Nucleus accumbens (tissue), 56 donors: ENCODE results near the gene KRT16.
A peak's percentile ranks its signal among the peaks of the same experiment; 100 is the strongest.
"Not testable (repeated sequence)": the region's sequence is repeated elsewhere in the genome, so short reads cannot be mapped to it uniquely, and the experiment has no call there.

Source experiments
- DNase-seq, 56 donors: peaks; one replicate each; lab custom pipeline; 2025; lab: John Stamatoyannopoulos, UW

Gene KRT16

DNA sequence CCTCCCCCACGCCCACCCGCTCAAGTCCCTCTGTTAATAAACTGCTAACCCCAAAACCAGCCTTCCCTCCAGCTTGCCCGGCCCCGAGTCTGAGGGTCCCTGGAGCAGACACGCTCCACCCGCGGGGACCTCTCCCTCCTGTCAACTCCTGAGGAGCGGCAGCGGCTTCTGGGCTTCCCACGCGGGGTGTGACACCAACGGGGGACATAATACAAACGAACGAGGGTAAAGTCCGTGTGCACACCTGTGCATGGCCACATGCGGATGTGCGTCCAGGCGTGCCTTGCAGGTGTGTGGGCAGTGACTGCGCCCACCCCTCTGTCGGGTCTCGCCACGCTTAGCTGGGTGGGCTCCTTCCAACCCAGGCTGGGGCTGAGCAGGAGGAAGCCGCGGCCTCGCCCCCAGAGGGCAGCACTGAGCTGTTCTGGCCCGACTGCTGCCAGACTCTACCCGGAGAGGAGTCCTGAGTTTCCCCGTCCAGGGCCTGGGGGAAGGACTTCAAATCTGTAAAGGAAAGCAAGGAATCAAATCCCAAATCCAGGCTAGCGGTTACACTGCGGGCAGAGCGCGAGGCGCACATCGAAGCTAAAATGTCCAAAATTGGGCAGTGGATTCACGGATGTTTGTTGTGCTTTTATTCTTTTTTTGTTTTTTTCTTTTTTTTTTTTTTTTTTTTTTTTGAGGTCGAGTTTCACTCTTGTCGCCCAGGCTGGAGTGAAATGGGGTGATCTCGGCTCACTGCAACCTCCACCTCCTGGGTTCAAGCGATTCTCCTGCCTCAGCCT, 36.0 kb upstream of the KRT16 start:
- peak in 50 of 56 donors; percentile 10 to 85 (median 57) for DNase-seq

DNA sequence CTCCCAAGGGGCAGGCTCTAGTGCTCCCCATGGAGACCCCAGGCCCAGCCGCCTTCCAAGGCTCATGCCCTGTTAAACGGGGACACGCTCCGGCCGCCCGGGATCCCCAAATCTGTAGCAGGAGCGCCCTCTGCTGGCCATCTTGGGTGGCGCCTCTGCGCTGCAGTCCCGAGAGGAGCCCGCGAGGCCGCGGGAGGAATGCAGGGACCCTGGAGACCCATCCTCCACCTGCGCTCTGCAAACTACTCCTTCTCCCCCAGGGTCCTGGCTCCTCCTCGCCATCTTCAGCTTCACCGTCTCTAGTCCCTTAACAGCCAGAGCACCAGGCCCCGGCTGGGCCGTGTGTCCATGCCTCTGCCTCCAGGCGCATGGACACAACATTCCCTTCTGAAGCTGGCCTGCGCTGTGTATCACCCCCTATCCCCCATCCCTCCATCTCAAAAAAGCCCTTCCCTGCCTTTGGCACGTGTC, 35.4 kb upstream of the KRT16 start:
- DNase-seq = peak in 52 of 56 donors; percentile 26 to 94 (median 68)

DNA sequence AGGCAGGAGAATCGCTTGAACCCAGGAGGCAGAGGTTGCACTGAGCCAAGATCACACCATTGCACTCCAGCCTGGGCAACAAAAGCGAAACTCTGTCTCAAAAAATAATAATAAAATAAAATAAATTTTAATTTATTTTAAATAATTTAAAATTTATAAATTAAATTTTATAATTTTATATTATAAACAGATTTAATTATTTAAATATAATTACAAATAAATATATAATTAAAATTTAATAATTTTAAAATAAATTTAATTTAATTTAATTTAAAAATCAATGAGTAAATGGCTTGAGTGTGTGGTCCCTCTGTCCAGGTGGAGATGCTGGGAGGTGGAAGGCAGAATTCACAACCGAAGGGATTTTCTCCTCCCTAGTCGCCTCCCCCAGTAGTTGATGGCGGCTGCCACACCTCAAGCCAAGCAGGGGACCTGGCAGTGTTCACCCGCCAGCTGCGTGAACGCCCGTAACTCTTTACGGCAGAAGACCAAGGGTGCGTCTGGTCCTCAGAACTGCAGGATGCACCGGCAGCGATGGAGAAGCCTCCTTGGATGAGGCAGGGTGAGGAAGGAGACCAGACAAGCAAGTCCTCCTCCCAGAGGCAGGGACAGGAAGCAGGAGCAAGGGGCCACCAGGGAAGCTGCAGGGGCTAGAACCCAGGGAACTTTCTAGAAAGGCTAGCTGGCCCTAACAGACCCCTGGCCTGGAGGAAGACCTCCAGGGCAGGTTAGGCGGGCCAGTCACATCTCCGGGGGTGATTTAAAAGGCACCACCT, 34.7 kb upstream of the KRT16 start:
- no peak for DNase-seq

DNA sequence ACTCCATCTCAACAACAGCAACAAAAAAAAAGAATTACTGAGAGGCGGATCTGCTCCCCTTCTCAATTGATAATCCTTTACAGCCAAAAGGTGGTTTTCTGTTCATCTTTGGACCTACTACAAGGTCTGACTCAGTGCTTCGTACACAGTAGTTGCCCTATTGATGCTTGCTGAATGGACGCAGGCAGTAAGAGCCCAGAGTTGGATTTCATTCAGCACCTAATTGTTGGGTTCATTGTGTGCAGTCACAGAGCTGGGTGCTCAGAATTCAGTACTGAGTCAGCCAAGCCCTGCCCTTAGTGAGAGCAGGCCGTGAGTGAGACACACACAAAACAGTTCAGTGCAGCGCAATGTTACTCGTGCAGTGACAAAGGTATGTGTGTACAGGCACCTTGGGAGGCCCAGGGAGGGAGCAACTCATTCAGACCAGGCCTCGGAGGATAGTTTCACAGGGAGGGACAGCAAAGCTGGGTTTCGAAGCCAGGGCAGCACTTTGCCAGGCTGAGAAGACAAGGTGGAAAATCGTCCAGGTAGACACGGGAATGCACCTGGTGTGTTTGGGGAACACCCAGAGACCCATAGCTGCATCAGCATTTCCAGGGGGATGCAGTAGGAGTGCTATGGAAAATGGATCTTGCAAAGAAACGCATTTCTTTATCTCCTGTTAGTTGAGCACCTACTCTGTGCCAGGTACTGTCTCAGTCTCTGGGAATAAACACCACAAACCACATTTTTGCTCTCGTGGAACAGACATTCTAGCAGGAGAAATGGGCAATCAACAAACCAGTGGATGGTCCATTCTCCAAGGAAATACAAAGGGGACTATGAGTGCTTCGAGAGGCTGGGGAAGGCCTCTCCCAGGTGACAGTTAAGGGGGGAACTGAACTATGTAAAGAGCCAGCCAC, 29.9 kb upstream of the KRT16 start:
- peak in 1 of 56 donors; percentile 15 for DNase-seq

DNA sequence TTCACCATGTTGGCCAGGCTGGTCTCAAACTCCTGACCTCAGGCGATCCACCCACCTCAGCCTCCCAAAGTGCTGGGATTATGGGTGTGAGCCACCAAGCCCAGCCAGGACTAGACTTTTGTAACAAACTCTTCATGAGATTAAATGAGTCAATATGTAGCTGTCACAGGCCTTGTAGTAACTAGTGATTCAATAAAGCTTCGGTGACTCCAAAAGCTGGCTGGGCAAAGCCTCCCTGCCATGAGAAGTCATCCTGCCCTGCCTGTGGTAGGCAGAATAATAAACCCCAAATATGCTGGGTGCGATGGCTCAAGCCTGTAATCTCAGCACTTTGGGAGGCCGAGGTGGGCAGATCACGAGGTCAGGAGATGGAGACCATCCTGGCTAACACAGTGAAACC, 28.0 kb upstream of the KRT16 start:
- DNase-seq = not testable (repeated sequence)

DNA sequence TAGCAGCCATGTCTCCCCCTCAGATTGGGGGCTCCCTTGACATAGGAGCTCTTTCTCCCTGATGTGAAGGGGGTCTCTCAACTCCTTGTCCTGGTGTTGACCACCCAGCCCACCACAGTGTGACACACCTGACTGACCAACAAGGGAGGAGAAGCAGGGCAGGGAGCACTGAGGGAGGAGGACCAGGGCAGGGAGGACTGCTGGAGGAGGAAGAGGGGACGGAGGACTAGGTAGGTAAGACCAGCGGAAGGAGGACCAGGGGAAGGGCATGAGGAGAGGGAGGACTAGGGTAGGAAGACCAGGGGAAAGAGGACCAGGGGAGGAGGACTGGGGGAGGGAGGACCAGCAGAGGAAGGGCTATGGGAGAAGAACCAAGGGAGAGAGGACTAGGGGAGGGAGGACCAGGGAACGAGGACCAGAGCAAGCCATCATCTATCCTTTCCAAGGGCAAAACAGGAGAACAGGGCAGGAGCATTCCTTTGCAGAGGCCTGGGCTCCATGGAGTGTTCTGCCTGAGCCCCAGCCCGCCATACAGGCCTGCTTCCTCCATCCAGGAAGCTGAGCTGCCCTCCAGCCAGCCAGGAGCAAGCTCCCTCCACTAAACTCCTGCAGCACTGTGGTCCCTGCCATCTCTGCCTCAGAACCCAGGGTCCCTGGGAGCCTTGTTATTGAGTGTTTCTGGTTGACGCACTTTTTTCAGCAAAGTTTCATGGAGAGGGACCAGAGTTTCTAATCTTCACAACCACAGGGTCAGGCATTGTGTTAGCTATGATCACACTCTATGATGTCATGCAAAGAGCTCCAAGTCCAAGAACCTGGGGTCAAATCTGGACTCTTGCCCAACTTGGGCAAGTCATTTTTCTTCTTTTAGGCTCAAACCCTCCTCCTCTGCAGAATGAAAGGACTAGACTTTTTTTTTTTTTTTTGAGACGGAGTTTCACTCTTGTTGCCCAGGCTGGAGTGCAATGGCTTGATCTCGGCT, 27.2 kb upstream of the KRT16 start:
- no peak for DNase-seq

DNA sequence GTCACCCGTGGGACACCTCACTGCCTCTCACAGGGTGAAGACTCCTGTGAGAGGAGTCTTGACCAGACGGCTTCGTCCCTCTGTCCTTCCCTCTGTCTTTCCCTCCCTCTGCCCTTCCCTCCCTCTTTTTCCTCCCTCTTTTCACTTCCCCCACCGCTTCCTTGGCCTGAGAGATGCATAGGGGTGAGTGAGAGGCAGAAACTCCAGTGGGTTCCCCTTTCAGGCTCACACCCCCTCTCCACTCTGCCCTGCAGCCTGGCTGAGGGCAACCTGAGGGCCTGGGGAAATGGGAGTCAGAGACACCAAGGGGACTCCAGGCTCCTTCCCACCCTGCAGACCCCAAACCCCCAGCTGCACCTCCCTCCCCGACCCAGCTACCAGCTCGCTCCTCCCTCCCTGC, 26.4 kb upstream of the KRT16 start:
- no peak for DNase-seq

DNA sequence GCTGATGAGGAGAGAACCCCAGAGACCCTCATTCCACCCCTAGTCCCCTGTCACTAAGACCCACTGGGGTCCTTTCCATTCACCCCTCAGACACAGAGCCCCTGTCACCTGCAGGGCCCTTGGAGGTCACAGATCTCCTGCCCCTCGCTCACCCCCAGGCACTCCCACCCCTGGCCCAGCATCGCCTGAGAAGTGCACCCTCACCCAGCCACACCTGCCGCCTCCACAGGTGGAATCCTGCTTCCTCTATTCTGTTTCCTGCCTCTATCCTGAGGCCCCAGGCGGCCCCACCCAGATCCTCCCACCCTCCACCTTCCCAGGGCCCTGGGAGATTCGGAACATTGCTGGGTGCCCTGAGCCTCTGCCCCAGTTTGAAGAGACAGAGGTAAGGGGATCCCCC, 25.6 kb upstream of the KRT16 start:
- no peak for DNase-seq

DNA sequence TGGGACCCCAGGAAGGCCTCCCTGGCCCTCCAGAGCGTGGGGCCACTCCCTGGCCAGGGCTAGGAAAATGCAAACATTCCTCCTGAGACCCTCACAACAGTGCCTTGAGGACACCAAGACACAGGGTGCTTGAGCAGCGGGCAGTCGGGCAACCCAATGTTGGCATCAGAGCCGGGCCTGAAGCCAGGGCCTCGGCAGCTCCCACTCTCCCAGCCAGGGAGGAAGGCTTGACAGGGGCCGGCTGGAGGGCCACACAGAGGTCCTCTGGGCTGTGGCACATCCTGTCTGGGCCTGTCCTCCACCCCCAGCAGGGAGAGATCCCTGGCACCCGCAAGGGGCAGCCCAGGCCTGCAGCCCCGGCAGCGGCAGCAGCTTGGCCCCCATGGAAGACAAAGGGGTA, 24.1 kb upstream of the KRT16 start:
- no peak for DNase-seq

DNA sequence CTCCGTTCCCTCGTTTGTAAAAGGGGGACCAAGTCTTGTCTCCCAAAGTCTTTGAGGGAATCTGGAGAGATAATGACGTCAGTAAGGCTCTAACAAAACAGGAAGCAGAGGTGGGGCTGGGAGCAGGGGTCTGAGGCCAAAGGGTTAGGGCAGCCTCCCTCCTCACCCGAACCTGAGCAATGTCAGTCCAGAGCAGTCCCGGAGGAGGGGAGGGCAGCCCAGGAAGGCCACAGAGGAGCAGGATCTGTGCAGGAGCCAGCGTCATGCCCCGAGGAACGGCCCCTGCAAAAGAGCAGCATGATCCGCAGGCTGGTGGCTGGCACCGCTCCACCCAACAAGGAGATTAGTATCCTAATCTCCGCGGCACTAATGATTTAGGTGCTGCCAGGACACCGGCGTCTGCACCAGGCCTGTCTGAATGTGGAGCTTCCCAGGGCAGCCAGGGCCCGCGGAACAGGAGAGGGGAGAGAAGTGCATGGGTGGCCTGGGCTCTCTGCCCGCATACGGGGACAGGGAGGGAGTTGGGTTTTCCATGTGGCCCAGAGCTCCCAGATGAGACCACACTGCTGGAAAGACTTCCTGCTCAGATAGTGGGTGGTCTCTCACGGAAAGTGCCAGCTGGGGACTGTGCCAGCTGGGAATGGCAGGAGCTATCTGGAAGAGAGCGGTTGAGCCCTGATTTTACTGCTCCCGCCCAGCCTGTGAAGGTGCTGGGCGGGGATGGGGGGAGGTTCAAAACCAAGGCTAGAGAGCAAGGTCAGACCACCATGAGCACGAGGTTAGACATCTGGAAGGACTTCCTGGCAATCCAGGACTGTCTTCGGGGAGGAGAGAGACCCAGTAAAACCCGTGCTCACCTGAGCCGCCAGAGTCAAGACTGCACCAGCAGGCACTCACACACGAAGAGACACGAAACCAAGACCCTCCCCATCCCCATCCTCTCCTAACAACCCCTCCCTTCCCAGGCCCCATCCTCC, 22.8 kb upstream of the KRT16 start:
- DNase-seq = peak in 1 of 56 donors; percentile 10

DNA sequence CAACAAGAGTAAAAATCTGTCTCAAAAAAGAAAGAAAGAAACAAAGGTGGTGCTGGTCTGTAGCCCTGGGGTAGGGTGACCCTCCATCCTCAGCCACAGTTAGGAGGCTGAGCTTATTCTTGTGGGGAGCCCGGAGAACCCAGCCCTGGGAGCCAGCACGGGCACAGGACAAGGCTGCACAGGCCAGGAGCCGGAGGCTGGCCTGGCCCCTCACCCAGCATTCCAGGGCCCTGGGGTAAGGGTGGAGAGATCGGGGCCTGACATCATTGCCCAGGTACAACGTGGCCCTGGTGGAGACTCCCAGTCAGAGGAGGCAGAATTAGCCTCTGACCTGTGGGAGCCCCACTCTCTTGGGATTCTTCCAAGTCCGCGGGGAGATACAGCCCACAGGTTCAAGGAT, 22.1 kb upstream of the KRT16 start:
- DNase-seq = no peak

DNA sequence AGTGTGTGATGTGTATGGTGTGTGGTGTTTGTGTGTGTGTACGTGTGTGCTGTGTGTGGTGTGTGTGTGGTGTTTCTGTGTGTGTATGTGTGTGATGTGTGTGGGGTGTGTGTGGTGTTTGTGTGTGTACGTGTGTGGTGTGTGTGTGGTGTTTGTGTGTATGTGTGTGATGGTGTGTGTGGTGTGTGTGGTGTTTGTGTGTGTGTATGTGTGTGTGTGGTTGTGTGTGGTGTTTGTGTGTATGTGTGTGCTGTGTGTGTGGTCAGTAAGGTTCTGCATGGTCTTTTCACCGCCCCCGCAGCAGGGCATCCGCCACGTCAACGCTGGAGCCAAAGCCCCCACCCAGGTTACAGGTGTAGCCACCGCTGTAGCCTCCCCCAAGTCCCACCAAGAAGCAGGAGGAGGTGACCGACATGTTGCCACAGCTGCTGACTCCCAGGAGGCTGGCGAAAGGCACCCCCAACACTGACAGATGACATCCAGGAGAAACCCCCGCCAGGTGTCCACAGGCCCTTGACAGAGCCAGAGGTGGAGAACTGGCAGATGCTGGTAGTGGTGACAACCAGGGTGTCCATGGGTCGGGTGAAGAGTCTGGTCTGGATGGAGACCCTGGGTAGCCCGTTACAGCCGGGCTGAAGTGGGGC, 21.1 kb upstream of the KRT16 start:
- DNase-seq = no peak

DNA sequence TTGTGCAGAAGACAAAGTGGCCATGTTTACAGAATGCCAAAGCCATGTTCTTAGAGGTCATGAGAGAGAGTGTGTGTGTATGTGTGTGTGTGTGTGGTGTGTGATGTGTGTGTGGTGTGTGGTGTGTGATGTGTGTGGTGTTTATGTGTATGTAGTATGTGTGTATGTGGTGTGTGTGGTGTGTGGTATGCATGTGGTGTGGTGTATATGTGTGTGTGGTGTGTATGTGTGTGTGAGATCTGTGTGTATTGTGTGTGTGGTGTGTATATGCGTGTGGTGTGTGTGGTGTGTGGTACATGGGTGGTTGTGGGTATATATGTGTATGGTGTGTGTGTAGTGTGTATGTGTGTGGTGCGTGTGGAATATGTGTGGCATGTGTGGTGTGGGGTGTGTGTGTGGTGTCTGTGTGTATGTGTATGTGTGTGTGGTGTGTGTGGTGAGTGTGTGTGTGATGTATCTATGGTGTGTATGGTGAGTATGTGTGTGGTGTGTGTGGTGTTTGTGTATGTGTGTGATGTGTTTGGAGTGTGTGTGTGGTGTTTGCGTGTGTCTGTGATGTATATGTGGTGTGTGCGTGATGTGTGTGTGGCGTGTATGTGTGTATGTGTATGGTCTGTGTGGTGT, 20.0 kb upstream of the KRT16 start:
- DNase-seq = no peak

DNA sequence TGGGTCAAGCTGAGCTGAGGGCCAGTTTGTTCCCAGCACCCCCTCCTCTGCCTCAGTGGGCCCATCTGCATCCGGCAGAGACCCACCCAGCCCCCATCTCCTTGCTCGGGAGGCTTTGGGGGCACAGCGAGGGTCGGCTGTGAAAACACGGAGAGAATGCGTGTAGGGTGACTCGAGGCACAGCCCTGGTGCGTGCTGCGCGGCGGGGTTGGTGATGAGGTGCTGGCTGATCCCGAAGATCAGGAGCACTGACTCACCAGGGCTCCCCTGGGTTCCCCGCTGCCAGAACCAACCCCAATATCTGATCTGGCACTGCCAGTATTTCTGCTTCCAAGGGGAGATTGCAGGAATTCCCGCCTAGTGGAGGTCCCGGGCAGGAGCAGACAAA, 19.3 kb upstream of the KRT16 start:
- no peak for DNase-seq

DNA sequence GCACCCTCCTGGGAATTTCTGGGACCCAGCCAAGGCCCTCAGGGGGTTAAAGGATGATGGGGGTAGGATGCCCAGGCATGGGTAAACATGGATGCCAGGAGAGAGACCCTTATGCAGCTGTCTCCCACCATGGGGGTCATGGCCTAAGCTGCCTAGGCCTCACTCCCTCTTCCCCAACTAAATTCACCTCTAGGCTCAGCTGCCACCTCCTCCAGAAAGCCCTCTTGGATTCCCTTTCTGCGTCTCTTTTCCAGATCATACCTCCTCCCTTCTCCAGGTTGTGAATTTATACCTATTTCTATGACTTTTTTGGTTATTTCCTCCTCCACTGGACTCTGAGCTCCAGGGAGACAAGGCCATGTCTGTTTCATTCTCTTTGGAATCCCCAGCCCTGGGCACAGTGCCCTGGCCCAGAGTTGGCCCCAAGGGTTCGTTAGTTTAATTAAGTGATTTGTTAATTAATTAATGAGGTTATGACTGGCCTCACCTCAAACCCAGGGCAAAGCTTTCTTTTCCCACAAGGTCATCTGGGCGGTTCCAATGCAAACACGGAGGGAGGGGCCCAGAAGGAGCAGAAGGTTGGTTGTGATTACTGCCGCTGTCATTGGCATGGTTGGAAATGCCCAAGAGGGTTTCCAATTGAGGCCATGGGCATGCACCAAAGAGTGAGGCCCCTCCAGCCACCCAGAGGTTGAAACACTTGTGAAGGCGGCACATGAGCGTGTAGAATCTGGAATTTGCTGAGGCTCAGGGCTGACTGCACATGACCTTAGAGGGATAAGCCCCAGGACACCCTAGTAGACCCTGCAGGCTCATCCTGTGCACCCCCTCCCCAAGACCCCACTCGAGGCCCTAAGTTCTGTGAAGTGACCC, 18.7 kb upstream of the KRT16 start:
- no peak for DNase-seq
